B cell (primary cell): ENCODE data around the gene LARGE1. TPM values are rescaled to one million over a fixed set of nuclear protein-coding genes. Genes with fewer than 3 reads are reported as not detected.

Experiments
- ATAC-seq: fragments of 200-7000 bp; cut with Tn5 transposase; one replicate; pipeline ENCODE4 v1.10.0; 2021; ENCODE audit warnings: low read depth, mild to moderate bottlenecking, moderate number of reproducible peaks, moderate library complexity
- CTCF ChIA-PET: fragments of 350-600 bp; sonication (Branson Sonifier 250); formaldehyde crosslinking; loops from one replicate; lab custom pipeline; 2021; ENCODE audit warnings: antibody characterized with exemption, inconsistent platforms; lab: Charles Lee
- POLR2A ChIA-PET: fragments of 350-600 bp; sonication (Branson Sonifier 250); formaldehyde crosslinking; loops from one replicate; lab custom pipeline; 2021; ENCODE audit warnings: antibody characterized with exemption; lab: Charles Lee
- DNase-seq: peaks from one replicate; pipeline ENCODE4 v3.0.0; 2013
- H2AFZ ChIP-seq: 2 replicates; pipeline ENCODE4 v1.6.1; 2012; ENCODE audit warnings: mild to moderate bottlenecking, low read depth, low read length; ENCODE audit not compliant: insufficient read depth, poor library complexity, severe bottlenecking
- H3K27ac ChIP-seq, 2 donors: 1 replicate in 1 of 2; 2 replicates in 1 of 2; pipeline ENCODE4 v1.5.1; 2012 to 2013; ENCODE audit warnings: low read length in 2 of 2, mild to moderate bottlenecking in 2 of 2, moderate library complexity in 1 of 2
- H3K27me3 ChIP-seq, 4 experiments: fragments of 200-600 bp in 1 of 4; sonication (generic) in 1 of 4; replicated peaks in 1 of 4; 1 replicate in 2 of 4; 2 replicates in 2 of 4; pipeline versions ENCODE4 v1.6.1 to v1.7.0; 2013 to 2016; ENCODE audit warnings: low read length in 3 of 4, mild to moderate bottlenecking in 2 of 4, mixed read lengths in 1 of 4, moderate library complexity in 1 of 4; ENCODE audit not compliant: insufficient read depth in 4 of 4, control insufficient read depth in 3 of 4; ENCODE audit errors: control extremely low read depth in 1 of 4
- H3K36me3 ChIP-seq, 2 experiments: replicated peaks in 1 of 2; 1 replicate in 1 of 2; 2 replicates in 1 of 2; pipeline versions ENCODE4 v1.6.1 to v1.7.1; 2013; ENCODE audit warnings: low read length in 1 of 2; ENCODE audit not compliant: insufficient read depth in 2 of 2, control insufficient read depth in 1 of 2; ENCODE audit errors: control extremely low read depth in 1 of 2, extremely low read depth in 1 of 2
- H3K4me1 ChIP-seq, 2 donors: fragments of 200-600 bp in 1 of 2; sonication (generic) in 1 of 2; 1 replicate in 1 of 2; 2 replicates in 1 of 2; pipeline versions ENCODE4 v1.5.1 to v1.6.1; 2013 to 2017; ENCODE audit warnings: low read length in 2 of 2; ENCODE audit not compliant: control insufficient read depth in 2 of 2, insufficient read depth in 2 of 2
- H3K4me2 ChIP-seq: replicated peaks from 2 replicates; pipeline ENCODE3; 2012; ENCODE audit warnings: mild to moderate bottlenecking, low read depth, low read length; ENCODE audit not compliant: poor library complexity, severe bottlenecking
- H3K4me3 ChIP-seq, 5 experiments: fragments of 200-600 bp in 1 of 5; sonication (generic) in 1 of 5; 1 replicate in 3 of 5; 2 replicates in 2 of 5; pipeline versions ENCODE4 v1.5.1 to v1.7.0; 2011 to 2016; ENCODE audit warnings: low read length in 4 of 5, mild to moderate bottlenecking in 4 of 5, low read depth in 2 of 5, control low read depth in 1 of 5, moderate library complexity in 1 of 5; ENCODE audit not compliant: insufficient read depth in 1 of 5; ENCODE audit errors: control extremely low read depth in 1 of 5, extremely low read depth in 1 of 5
- H3K79me2 ChIP-seq: fragments of 200-600 bp; sonication (generic); one replicate; pipeline ENCODE4 v1.6.0; 2016; ENCODE audit warnings: low read length; ENCODE audit not compliant: control insufficient read depth, insufficient read depth
- H3K9ac ChIP-seq: fragments of 200-600 bp; sonication (generic); 2 replicates; pipeline ENCODE4 v1.6.1; 2017; ENCODE audit warnings: mild to moderate bottlenecking, low read length, moderate library complexity
- H3K9me3 ChIP-seq, 3 donors: one replicate each; pipeline versions ENCODE4 v1.6.1 to v1.7.1; 2013; ENCODE audit warnings: low read length in 2 of 3; ENCODE audit not compliant: control insufficient read depth in 2 of 3, insufficient read depth in 1 of 3; ENCODE audit errors: control extremely low read depth in 1 of 3
- H4K20me1 ChIP-seq: 2 replicates; pipeline ENCODE4 v1.6.0; 2012; ENCODE audit warnings: mild to moderate bottlenecking, low read length; ENCODE audit not compliant: insufficient read depth, control insufficient read depth, poor library complexity, severe bottlenecking
- H3K27ac Mint-ChIP-seq: one replicate; pipeline ENCODE4 v1.8.0; 2021; ENCODE audit warnings: mixed read lengths
- H3K27me3 Mint-ChIP-seq: one replicate; pipeline ENCODE4 v1.8.0; 2021; ENCODE audit warnings: mixed read lengths
- H3K4me1 Mint-ChIP-seq: one replicate; pipeline ENCODE4 v1.8.0; 2021; ENCODE audit warnings: mixed read lengths
- H3K4me3 Mint-ChIP-seq: one replicate; pipeline ENCODE4 v1.8.0; 2021; ENCODE audit warnings: mixed read lengths
- H3K9me3 Mint-ChIP-seq: one replicate; pipeline ENCODE4 v1.8.0; 2022; ENCODE audit warnings: mixed read lengths; ENCODE audit not compliant: insufficient read depth
- EZH2 ChIP-seq: IDR thresholded peaks from 2 replicates; pipeline ENCODE4 v1.6.1; 2012; ENCODE audit warnings: borderline replicate concordance, low read depth, mild to moderate bottlenecking, moderate library complexity, low read length; ENCODE audit not compliant: insufficient read depth, poor library complexity, severe bottlenecking
- WGBS: methylation state at CpG from one replicate; pipeline ENCODE4 v1.1.5; 2013; ENCODE audit warnings: missing lambda C conversion rate; ENCODE audit not compliant: insufficient coverage; 5-methylcytosine and 5-hydroxymethylcytosine counted together
- intact Hi-C: fragments of 100-400 bp; cut with micrococcal nuclease; formaldehyde crosslinking; loops from one replicate; pipeline ENCODE4 v1.10.0; 2022
- polyA plus RNA-seq: library from polyadenylated mRNA; depleted of rRNA; stranded (reverse); fragments of >200 nt; gene quantifications from 2 replicates; pipeline ENCODE4 v1.2.3, GENCODE V29; 2012
- total RNA-seq, 2 donors: library from RNA; stranded (reverse); fragments of 120-200 nt in 1 of 2; gene quantifications; 1 replicate in 1 of 2; 2 replicates in 1 of 2; pipeline versions ENCODE4 v1.2.3 to v1.2.4, GENCODE V29; 2013 to 2022
- TF ChIP-seq, protein P1 (sequence below): fragments of 200-600 bp; IDR thresholded peaks from one replicate; pipeline ENCODE4 v1.8.0; 2022; ENCODE audit warnings: antibody characterized with exemption, mild to moderate bottlenecking

LARGE1 gene
- total and polyA plus RNA-seq, 2 donors (not counting 1 experiment from before 2014, with no cell fraction given) = 20.7 to 82.0 TPM

- POLR2A ChIA-PET = no interaction called here
- H3K4me3 Mint-ChIP-seq = no peak overlapping the region
- no peak for ATAC-seq
Observed at GRCh38 chr22:33851821-33852384, 68.4 kb downstream of the LARGE1 start.

DNA sequence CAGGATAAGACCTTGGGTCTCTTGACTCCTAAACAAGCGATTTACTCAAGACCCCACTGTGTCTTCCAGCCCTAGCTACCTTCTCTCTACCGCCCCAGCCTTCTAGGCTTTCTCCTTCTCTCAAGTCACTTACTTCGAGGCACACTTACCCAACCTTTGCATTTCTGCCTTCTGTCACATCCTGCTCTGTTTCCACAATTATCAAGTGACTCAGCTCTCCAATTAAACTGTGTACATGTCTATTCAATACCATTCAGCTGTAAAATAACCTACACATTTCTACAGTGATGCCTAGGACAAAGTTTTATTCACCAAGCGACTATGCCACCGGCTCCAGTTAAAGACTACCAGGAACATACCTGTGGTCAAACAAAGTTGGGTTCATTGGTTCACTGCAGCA is 69.0 kb downstream of the LARGE1 start:
- peaks cover 0 to 12% (median 6%) of the 10 kb centered on the region in 3 donors for H3K9me3 ChIP-seq
- H2AFZ ChIP-seq = no peak overlapping the region
- WGBS = 88% methylated on average over 5 of the region's 5 CpGs
- ATAC-seq (no peak), DNase-seq (no peak)
- no peak overlapping the region for H3K4me3 ChIP-seq
- intact Hi-C loops = loop anchor here (5.0 kb wide), 1 partner anchor 36 kb away; no protein-coding TSS in a partner anchor
- no peak overlapping the region for H3K27ac Mint-ChIP-seq
- H3K4me1 ChIP-seq = peaks cover 20 to 29% of the 10 kb centered on the region in 2 donors
- H3K27me3 Mint-ChIP-seq = no peaks in the 10 kb centered on the region
- no peak overlapping the region for H3K4me3 Mint-ChIP-seq
- POLR2A ChIA-PET = no interaction called here
- H3K4me2 ChIP-seq = no peak overlapping the region
- H3K9ac ChIP-seq = no peak overlapping the region
- peaks cover 37% of the 10 kb centered on the region for H4K20me1 ChIP-seq
- peaks cover 31% of the 10 kb centered on the region for H3K4me1 Mint-ChIP-seq
- peaks cover 70% of the 10 kb centered on the region for H3K79me2 ChIP-seq
- no peak for TF ChIP-seq EZH2
- TF ChIP-seq, protein P1, sequence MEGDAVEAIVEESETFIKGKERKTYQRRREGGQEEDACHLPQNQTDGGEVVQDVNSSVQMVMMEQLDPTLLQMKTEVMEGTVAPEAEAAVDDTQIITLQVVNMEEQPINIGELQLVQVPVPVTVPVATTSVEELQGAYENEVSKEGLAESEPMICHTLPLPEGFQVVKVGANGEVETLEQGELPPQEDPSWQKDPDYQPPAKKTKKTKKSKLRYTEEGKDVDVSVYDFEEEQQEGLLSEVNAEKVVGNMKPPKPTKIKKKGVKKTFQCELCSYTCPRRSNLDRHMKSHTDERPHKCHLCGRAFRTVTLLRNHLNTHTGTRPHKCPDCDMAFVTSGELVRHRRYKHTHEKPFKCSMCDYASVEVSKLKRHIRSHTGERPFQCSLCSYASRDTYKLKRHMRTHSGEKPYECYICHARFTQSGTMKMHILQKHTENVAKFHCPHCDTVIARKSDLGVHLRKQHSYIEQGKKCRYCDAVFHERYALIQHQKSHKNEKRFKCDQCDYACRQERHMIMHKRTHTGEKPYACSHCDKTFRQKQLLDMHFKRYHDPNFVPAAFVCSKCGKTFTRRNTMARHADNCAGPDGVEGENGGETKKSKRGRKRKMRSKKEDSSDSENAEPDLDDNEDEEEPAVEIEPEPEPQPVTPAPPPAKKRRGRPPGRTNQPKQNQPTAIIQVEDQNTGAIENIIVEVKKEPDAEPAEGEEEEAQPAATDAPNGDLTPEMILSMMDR = no peak
- CTCF ChIA-PET = interaction anchor here (1.1 kb wide), 1 partner anchor 67 kb away, joined by 3 read pairs; no protein-coding TSS in a partner anchor
- no peaks in the 10 kb centered on the region for H3K36me3 ChIP-seq
- no peak overlapping the region for H3K27ac ChIP-seq
- H3K27me3 ChIP-seq = no peaks in the 10 kb centered on the region
- H3K9me3 Mint-ChIP-seq = no peaks in the 10 kb centered on the region

More at GRCh38 chr22:33851821-33852384, 68.4 kb downstream of the LARGE1 start:
- no peaks in the 10 kb centered on the region for H3K27me3 ChIP-seq
- peaks cover 0 to 11% (median 6%) of the 10 kb centered on the region in 3 donors for H3K9me3 ChIP-seq
- H3K4me2 ChIP-seq = no peak overlapping the region
- WGBS = no CpG with 5 or more reads among the region's 5 CpGs
- Mint-ChIP-seq H3K27me3 (no peaks in the 10 kb centered on the region), H3K27ac (no peak overlapping the region), H3K9me3 (no peaks in the 10 kb centered on the region), H3K4me1 (peaks cover 31% of the 10 kb centered on the region)
- intact Hi-C loops = loop anchor here (2.0 to 5.0 kb wide), 2 partner anchors 35 to 71 kb away; no protein-coding TSS in a partner anchor
- TF ChIP-seq EZH2 = no peak
- TF ChIP-seq, protein P1 = no peak
- CTCF ChIA-PET = interaction anchor here (1.1 kb wide), 1 partner anchor 67 kb away, joined by 3 read pairs; no protein-coding TSS in a partner anchor
- peaks cover 68% of the 10 kb centered on the region for H3K79me2 ChIP-seq
- H3K4me3 ChIP-seq = no peak overlapping the region
- DNase-seq = no peak
- H4K20me1 ChIP-seq = peaks cover 37% of the 10 kb centered on the region
- no peak overlapping the region for H3K9ac ChIP-seq
- no peak overlapping the region for H2AFZ ChIP-seq
- peaks cover 20 to 29% of the 10 kb centered on the region in 2 donors for H3K4me1 ChIP-seq
- no peaks in the 10 kb centered on the region for H3K36me3 ChIP-seq
- H3K27ac ChIP-seq = no peak overlapping the region
